CD14-positive monocyte (primary cell): ENCODE data around the gene KIF5C. TPM values are rescaled to one million over a fixed set of nuclear protein-coding genes. Genes with fewer than 3 reads are reported as not detected.

Experiments used
- DNase-seq, 3 donors: peaks; one replicate each; pipeline ENCODE4 v3.0.0-alpha.2; 2011 to 2022
- H2AFZ ChIP-seq: 2 replicates; pipeline ENCODE4 v1.6.0; 2012; ENCODE audit warnings: mild to moderate bottlenecking, low read depth, low read length, inconsistent platforms; ENCODE audit not compliant: insufficient read depth, poor library complexity, severe bottlenecking
- H3K27ac ChIP-seq, 2 donors: 1 replicate in 1 of 2; 2 replicates in 1 of 2; pipeline ENCODE4 v1.5.1; 2012 to 2013; ENCODE audit warnings: low read length in 2 of 2, control low read depth in 1 of 2, inconsistent platforms in 1 of 2, low read depth in 1 of 2, mild to moderate bottlenecking in 1 of 2
- H3K27me3 ChIP-seq, 2 donors: one replicate each; pipeline versions ENCODE4 v1.6.0 to v1.6.1; 2011 to 2013; ENCODE audit warnings: low read length in 2 of 2; ENCODE audit not compliant: control insufficient read depth in 2 of 2, insufficient read depth in 2 of 2
- H3K36me3 ChIP-seq, 2 donors: replicated peaks in 1 of 2; 1 replicate in 1 of 2; 2 replicates in 1 of 2; pipeline versions ENCODE4 v1.5.1 to v1.6.1; 2012 to 2013; ENCODE audit warnings: low read length in 2 of 2, control low read depth in 1 of 2, inconsistent platforms in 1 of 2, mild to moderate bottlenecking in 1 of 2; ENCODE audit not compliant: insufficient read depth in 2 of 2, control insufficient read depth in 1 of 2
- H3K4me1 ChIP-seq, 2 donors: 1 replicate in 1 of 2; 2 replicates in 1 of 2; pipeline versions ENCODE4 v1.5.1 to v1.6.1; 2012 to 2013; ENCODE audit warnings: low read length in 2 of 2, control low read depth in 1 of 2, inconsistent platforms in 1 of 2, mild to moderate bottlenecking in 1 of 2, moderate library complexity in 1 of 2; ENCODE audit not compliant: insufficient read depth in 2 of 2, control insufficient read depth in 1 of 2
- H3K4me2 ChIP-seq: replicated peaks from 2 replicates; pipeline ENCODE3; 2012; ENCODE audit warnings: low read length, moderate library complexity, mild to moderate bottlenecking; ENCODE audit not compliant: poor library complexity, severe bottlenecking; ENCODE audit errors: extremely low read depth
- H3K4me3 ChIP-seq, 3 experiments: fragments of 200-600 bp in 1 of 3; sonication (generic) in 1 of 3; replicated peaks in 1 of 3; 1 replicate in 2 of 3; 2 replicates in 1 of 3; pipeline ENCODE4 v1.5.1; 2011 to 2013; ENCODE audit warnings: low read length in 3 of 3, mild to moderate bottlenecking in 3 of 3, control low read depth in 2 of 3, low read depth in 2 of 3, inconsistent platforms in 1 of 3, moderate library complexity in 1 of 3
- H3K79me2 ChIP-seq: 2 replicates; pipeline ENCODE4 v1.6.0; 2012; ENCODE audit warnings: mild to moderate bottlenecking, control low read depth, inconsistent platforms, low read length, moderate library complexity; ENCODE audit not compliant: insufficient read depth
- H3K9ac ChIP-seq: 2 replicates; pipeline ENCODE4 v1.6.0; 2017; ENCODE audit warnings: low read length, mild to moderate bottlenecking; ENCODE audit not compliant: insufficient read depth, poor library complexity, severe bottlenecking
- H3K9me3 ChIP-seq, 2 donors: replicated peaks in 1 of 2; 1 replicate in 1 of 2; 2 replicates in 1 of 2; pipeline versions ENCODE4 v1.5.1 to v1.6.1; 2012 to 2013; ENCODE audit warnings: low read length in 2 of 2, control low read depth in 1 of 2; ENCODE audit not compliant: control insufficient read depth in 1 of 2, insufficient read depth in 1 of 2
- H4K20me1 ChIP-seq: 2 replicates; pipeline ENCODE4 v1.6.0; 2012; ENCODE audit warnings: mild to moderate bottlenecking, low read length, control low read depth, moderate library complexity; ENCODE audit not compliant: insufficient read depth
- H3K27ac Mint-ChIP-seq, 7 donors: one replicate each; pipeline ENCODE4 v1.8.0; 2020; ENCODE audit warnings: mild to moderate bottlenecking in 7 of 7, mixed read lengths in 7 of 7, moderate library complexity in 6 of 7, inconsistent platforms in 2 of 7
- H3K27me3 Mint-ChIP-seq, 3 donors: one replicate each; pipeline ENCODE4 v1.8.0; 2021 to 2022; ENCODE audit warnings: low read depth in 3 of 3, mild to moderate bottlenecking in 3 of 3, mixed read lengths in 3 of 3, moderate library complexity in 3 of 3, inconsistent platforms in 1 of 3
- H3K36me3 Mint-ChIP-seq, 2 donors: one replicate each; pipeline ENCODE4 v1.8.0; 2020; ENCODE audit warnings: mixed read lengths in 2 of 2, inconsistent platforms in 1 of 2, mild to moderate bottlenecking in 1 of 2
- H3K4me1 Mint-ChIP-seq: one replicate; pipeline ENCODE4 v1.8.0; 2020; ENCODE audit warnings: mild to moderate bottlenecking, mixed read lengths
- H3K4me3 Mint-ChIP-seq, 2 donors: one replicate each; pipeline ENCODE4 v1.8.0; 2020; ENCODE audit warnings: mild to moderate bottlenecking in 2 of 2, mixed read lengths in 2 of 2, moderate library complexity in 1 of 2
- H3K9me3 Mint-ChIP-seq, 7 donors: one replicate each; pipeline ENCODE4 v1.8.0; 2020 to 2022; ENCODE audit warnings: mixed read lengths in 7 of 7, mild to moderate bottlenecking in 6 of 7, moderate library complexity in 6 of 7, inconsistent platforms in 2 of 7
- CTCF ChIP-seq: fragments of 200-600 bp; IDR thresholded peaks from one replicate; pipeline ENCODE4 v1.8.0; 2022; ENCODE audit warnings: antibody characterized with exemption, mild to moderate bottlenecking
- WGBS: methylation state at CpG from one replicate; pipeline ENCODE4 v1.1.5; 2013; ENCODE audit warnings: missing lambda C conversion rate; ENCODE audit not compliant: insufficient coverage; 5-methylcytosine and 5-hydroxymethylcytosine counted together
- intact Hi-C, 2 donors: fragments of 100-400 bp; cut with micrococcal nuclease; formaldehyde crosslinking; loops; one replicate each; pipeline versions ENCODE4 v1.15.0 to v1.15.1; 2023
- polyA plus RNA-seq, 3 donors: library from polyadenylated mRNA; depleted of rRNA in 1 of 3; unstranded in 2 of 3; stranded (reverse) in 1 of 3; fragments of 300-500 nt in 2 of 3; fragments of >200 nt in 1 of 3; fragmentation: Illumina TruSeq in 2 of 3; gene quantifications; 1 replicate in 2 of 3; 2 replicates in 1 of 3; pipeline ENCODE4 v1.2.3, GENCODE V29; 2012 to 2021

KIF5C gene
- polyA plus RNA-seq, 3 donors: 0.04 TPM; not detected in 2

GRCh38 chr2:148952621-148953020 lies 77.6 kb downstream of the KIF5C start:
- WGBS: no CpG with 5 or more reads among the region's 5 CpGs
- H3K4me1 Mint-ChIP-seq: peaks cover 15% of the 10 kb centered on the region
- H3K9me3 ChIP-seq: no peaks in the 10 kb centered on the region
- peaks cover 8 to 13% of the 10 kb centered on the region in 2 donors for H3K4me1 ChIP-seq
- no peak overlapping the region for H3K4me3 ChIP-seq
- no peaks in the 10 kb centered on the region for H3K79me2 ChIP-seq
- no peaks in the 10 kb centered on the region for H4K20me1 ChIP-seq
- no peak overlapping the region for H2AFZ ChIP-seq
- no peak overlapping the region for H3K4me2 ChIP-seq
- H3K27me3 Mint-ChIP-seq: peaks cover 0 to 6% (median 1%) of the 10 kb centered on the region in 3 donors
- no peak for TF ChIP-seq CTCF
- no peak overlapping the region for H3K4me3 Mint-ChIP-seq
- H3K27ac Mint-ChIP-seq: no peak overlapping the region
- H3K36me3 Mint-ChIP-seq: no peaks in the 10 kb centered on the region
- no peaks in the 10 kb centered on the region for H3K36me3 ChIP-seq
- no peaks in the 10 kb centered on the region for H3K27me3 ChIP-seq
- no peaks in the 10 kb centered on the region for H3K9me3 Mint-ChIP-seq
- H3K27ac ChIP-seq: no peak overlapping the region
- DNase-seq: peak in 1 of 3 donors; percentile 14
- intact Hi-C loops: no loop called here
- no peak overlapping the region for H3K9ac ChIP-seq

DNA sequence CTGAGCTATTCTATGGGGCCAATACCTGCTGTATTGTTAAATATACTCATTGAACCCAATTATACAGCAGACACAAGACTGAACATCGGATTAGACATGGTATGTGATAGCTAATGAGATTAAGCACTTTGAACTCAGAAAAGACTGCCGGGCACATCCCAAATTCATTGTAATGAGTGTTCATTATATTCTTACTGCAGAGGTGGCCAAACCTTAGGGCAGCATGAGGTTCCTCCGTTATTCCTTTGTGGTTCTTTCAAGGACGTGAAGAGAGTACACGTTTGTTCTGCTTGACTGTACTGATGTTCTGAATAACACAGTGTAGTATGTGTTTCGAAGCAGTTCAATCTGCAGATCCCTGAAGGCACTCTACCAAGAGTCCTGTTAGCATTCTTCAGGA lies 78.4 kb downstream of the KIF5C start:
- Histone ChIP-seq H3K4me1 (peaks cover 7 to 10% of the 10 kb centered on the region in 2 donors), H3K4me2 (no peak overlapping the region), H3K27ac (no peak overlapping the region), H3K79me2 (no peaks in the 10 kb centered on the region), H3K9me3 (no peaks in the 10 kb centered on the region), H3K9ac (no peak overlapping the region), H2AFZ (no peak overlapping the region), H3K36me3 (no peaks in the 10 kb centered on the region), H3K4me3 (no peak overlapping the region), H4K20me1 (no peaks in the 10 kb centered on the region), H3K27me3 (no peaks in the 10 kb centered on the region)
- H3K36me3 Mint-ChIP-seq: no peaks in the 10 kb centered on the region
- no peaks in the 10 kb centered on the region for H3K9me3 Mint-ChIP-seq
- 97% methylated on average over 4 of the region's 6 CpGs for WGBS
- intact Hi-C loops: no loop called here
- H3K4me3 Mint-ChIP-seq: no peak overlapping the region
- DNase-seq: no peak
- no peak overlapping the region for H3K27ac Mint-ChIP-seq
- peaks cover 14% of the 10 kb centered on the region for H3K4me1 Mint-ChIP-seq
- peaks cover 0 to 6% (median 1%) of the 10 kb centered on the region in 3 donors for H3K27me3 Mint-ChIP-seq
- TF ChIP-seq CTCF: no peak
